Measurements from ENCODE around the gene STPG2.
"Not testable (repeated sequence)": the region's sequence is repeated elsewhere in the genome, so short reads cannot be mapped to it uniquely, and the experiment has no call there.

Gene STPG2

DNA sequence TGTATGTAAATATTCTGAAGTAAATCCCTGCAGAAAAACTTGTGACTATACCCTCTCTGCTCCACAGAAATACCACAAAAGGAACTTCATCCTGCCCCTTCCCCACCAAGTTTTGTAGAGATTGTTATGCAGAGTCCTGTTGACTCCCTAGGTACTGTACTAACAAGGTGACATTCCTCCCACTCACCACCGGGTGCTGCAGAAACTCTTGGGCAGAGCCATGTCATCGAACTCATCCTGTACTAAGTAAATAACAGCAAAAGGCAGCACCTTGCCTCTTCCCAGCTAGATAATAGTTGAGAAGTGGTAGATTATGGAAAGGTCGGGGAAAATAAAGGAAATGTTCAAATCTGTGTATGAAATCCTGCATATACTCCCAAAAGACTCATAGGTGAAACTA lies 233.3 kb downstream of the STPG2 start:
- Histone ChIP-seq H3K9me3 (no peaks in the 10 kb centered on the region), H3K4me1 (ENCODE audit: control insufficient read depth in 1 of 2, insufficient read depth in 1 of 2, low read depth in 1 of 2, low read length in 1 of 2) (no peaks in the 10 kb centered on the region), H3K27me3 (no peaks in the 10 kb centered on the region), H3K4me3 (ENCODE audit: low read depth in 1 of 2, low read length in 1 of 2) (no peak overlapping the region), H3K27ac (no peak overlapping the region), H3K36me3 (no peaks in the 10 kb centered on the region)
- TF ChIP-seq, protein P1, sequence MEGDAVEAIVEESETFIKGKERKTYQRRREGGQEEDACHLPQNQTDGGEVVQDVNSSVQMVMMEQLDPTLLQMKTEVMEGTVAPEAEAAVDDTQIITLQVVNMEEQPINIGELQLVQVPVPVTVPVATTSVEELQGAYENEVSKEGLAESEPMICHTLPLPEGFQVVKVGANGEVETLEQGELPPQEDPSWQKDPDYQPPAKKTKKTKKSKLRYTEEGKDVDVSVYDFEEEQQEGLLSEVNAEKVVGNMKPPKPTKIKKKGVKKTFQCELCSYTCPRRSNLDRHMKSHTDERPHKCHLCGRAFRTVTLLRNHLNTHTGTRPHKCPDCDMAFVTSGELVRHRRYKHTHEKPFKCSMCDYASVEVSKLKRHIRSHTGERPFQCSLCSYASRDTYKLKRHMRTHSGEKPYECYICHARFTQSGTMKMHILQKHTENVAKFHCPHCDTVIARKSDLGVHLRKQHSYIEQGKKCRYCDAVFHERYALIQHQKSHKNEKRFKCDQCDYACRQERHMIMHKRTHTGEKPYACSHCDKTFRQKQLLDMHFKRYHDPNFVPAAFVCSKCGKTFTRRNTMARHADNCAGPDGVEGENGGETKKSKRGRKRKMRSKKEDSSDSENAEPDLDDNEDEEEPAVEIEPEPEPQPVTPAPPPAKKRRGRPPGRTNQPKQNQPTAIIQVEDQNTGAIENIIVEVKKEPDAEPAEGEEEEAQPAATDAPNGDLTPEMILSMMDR (IDR thresholded peaks at IDR 0.05): no peak

DNA sequence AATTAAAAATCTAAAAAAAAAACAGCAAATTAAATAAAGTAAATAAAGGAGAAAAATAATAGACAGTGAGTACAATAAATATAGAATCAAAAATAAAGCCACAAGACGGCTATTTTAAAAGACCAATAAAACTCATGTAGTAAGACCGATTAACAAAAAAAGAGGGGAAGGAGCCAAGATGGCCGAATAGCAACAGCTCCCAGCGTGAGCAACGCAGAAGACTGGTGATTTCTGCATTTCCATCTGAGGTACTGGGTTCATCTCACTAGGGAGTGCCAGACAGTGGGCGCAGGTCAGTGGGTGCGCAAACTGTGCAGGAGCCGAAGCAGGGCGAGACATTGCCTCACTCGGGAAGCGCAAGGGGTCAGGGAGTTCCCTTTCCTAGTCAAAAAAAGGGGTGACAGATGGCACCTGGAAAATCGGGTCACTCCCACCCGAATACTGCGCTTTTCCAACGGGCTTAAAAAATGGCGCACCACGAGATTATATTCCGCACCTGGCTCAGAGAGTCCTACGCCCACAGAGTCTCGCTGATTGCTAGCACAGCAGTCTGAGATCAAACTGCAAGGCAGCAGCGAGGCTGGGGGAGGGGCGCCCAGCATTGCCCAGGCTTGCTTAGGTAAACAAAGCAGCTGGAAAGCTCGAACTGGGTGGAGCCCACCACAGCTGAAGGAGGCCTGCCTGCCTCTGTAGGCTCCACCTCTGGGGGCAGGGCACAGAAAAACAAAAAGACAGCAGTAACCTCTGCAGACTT lies 239.7 kb downstream of the STPG2 start:
- not testable (repeated sequence) for H3K4me1 ChIP-seq (ENCODE audit: control insufficient read depth in 1 of 2, insufficient read depth in 1 of 2, low read depth in 1 of 2, low read length in 1 of 2); H3K36me3 ChIP-seq; H3K27me3 ChIP-seq; H3K4me3 ChIP-seq (ENCODE audit: low read depth in 1 of 2, low read length in 1 of 2); H3K9me3 ChIP-seq; H3K27ac ChIP-seq

DNA sequence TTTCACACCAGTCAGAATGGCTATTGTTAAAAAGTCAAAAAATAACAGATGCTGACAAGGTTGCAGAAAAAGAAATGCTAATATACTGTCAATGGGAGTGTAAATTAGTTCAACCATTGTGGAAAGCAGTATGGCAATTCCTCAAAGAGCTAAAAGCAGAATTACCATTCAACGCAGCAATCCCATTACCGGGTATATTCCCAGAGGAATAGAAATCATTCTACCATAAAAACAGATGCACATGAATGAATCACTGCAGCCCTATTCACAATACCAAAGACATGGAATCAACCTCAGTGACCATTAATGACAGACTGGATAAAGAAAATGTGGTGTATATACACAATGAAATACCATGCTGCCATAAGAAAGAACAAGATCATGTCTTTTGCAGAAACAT lies 243.0 kb downstream of the STPG2 start:
- TF ChIP-seq, protein P1 (IDR thresholded peaks at IDR 0.05): no peak
- Histone ChIP-seq H3K4me1 (ENCODE audit: control insufficient read depth in 1 of 2, insufficient read depth in 1 of 2, low read depth in 1 of 2, low read length in 1 of 2) (no peaks in the 10 kb centered on the region), H3K4me3 (ENCODE audit: low read depth in 1 of 2, low read length in 1 of 2) (no peak overlapping the region), H3K9me3 (no peaks in the 10 kb centered on the region), H3K27ac (no peak overlapping the region), H3K36me3 (no peaks in the 10 kb centered on the region), H3K27me3 (no peaks in the 10 kb centered on the region)

DNA sequence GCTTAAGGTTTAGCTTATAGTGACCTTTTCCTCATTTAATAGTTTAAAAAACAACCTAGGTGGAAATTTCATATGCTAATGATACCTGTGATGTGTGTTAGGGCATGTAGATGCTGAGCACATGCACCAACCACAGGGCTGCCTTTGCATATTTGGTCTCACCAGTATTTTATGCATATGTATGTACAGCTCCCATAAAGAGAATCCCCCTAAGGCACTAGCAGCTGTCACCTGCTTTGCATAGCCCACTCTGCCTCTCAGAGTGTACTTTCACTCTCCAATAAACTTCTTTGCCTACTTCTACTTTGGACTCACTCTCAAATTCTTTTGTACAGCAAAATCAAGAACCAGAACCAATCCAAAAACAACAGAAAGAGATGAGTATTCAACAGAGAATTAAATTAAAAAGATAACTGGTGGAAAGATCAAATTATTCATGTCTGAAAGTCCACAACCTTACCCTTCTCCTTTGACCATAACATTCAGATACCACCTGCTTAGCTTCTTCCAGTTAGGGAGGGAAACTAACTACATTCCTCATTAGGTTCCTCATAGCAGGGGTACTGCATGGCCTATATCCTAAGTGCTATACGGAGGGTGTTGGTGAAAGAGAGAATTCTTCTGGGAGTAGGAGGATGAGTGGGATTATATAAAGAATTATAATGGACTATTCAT lies 250.5 kb downstream of the STPG2 start:
- H3K36me3 ChIP-seq: no peaks in the 10 kb centered on the region
- no peaks in the 10 kb centered on the region for H3K4me1 ChIP-seq (ENCODE audit: control insufficient read depth in 1 of 2, insufficient read depth in 1 of 2, low read depth in 1 of 2, low read length in 1 of 2)
- H3K27me3 ChIP-seq: no peaks in the 10 kb centered on the region
- TF ChIP-seq, protein P1 (IDR thresholded peaks at IDR 0.05): no peak
- H3K4me3 ChIP-seq (ENCODE audit: low read depth in 1 of 2, low read length in 1 of 2): no peak overlapping the region
- H3K9me3 ChIP-seq: no peaks in the 10 kb centered on the region
- no peak overlapping the region for H3K27ac ChIP-seq

DNA sequence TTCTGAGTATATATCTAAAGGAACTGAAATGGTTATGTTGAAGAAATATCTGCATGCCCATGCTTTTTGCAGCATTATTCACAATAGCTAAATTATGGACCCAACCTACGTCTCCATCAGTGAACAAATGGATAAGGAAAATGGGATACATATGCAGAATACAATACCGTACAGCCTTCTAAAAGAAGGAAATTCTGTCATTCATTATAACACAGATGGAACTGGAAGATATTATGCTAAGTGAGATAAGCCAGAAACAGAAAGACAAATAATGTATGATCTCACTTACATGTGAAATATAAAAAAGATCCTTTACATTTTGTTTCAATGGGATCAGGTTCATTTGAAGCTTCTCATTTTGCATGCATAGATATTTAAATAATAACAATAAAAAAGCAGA lies 263.3 kb downstream of the STPG2 start:
- Histone ChIP-seq H3K4me1 (ENCODE audit: control insufficient read depth in 1 of 2, insufficient read depth in 1 of 2, low read depth in 1 of 2, low read length in 1 of 2) (no peaks in the 10 kb centered on the region), H3K36me3 (no peaks in the 10 kb centered on the region), H3K9me3 (no peaks in the 10 kb centered on the region), H3K4me3 (ENCODE audit: low read depth in 1 of 2, low read length in 1 of 2) (no peak overlapping the region), H3K27me3 (no peaks in the 10 kb centered on the region), H3K27ac (no peak overlapping the region)
- TF ChIP-seq, protein P1 (IDR thresholded peaks at IDR 0.05): no peak

DNA sequence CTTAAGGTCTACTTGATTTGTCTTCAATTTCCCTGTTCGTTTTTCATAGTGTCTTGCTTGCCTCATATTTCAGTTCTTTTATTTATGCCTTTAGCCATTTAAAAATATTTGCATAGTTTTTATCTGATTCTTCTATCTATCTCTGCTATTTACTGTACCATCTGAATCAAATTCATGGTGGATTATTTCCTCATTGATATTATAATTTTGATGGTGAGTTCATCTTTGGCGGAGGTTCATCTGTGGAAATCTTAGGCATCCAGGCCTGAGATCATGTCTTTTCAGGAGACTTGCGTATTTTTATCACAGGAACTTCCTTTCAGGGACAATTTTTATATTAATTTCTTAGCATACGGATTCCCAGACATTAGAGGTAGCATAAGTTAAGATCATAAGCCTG lies 275.2 kb downstream of the STPG2 start:
- Histone ChIP-seq H3K4me1 (ENCODE audit: control insufficient read depth in 1 of 2, insufficient read depth in 1 of 2, low read depth in 1 of 2, low read length in 1 of 2) (no peaks in the 10 kb centered on the region), H3K9me3 (no peaks in the 10 kb centered on the region), H3K36me3 (no peaks in the 10 kb centered on the region), H3K4me3 (ENCODE audit: low read depth in 1 of 2, low read length in 1 of 2) (no peak overlapping the region), H3K27me3 (no peaks in the 10 kb centered on the region), H3K27ac (no peak overlapping the region)
- TF ChIP-seq, protein P1 (IDR thresholded peaks at IDR 0.05): no peak
